ENCODE results near the gene P3H2. TPM values are rescaled to one million over a fixed set of nuclear protein-coding genes. Genes with fewer than 3 reads are reported as not detected.

The P3H2 gene
- total RNA-seq, 1 donor from 2014 or later, result 19.8 TPM

- Histone ChIP-seq H3K36me3 (ENCODE audit: control insufficient read depth in 3 of 3, insufficient read depth in 3 of 3, low read length in 3 of 3) (no peaks in the 10 kb centered on the region), H3K27me3 (ENCODE audit: control insufficient read depth in 3 of 3, insufficient read depth in 3 of 3, low read length in 3 of 3) (no peaks in the 10 kb centered on the region), H3K27ac (ENCODE audit: low read depth, low read length) (no peak overlapping the region), H3K9me3 (ENCODE audit: control insufficient read depth in 3 of 3, low read length in 3 of 3) (no peaks in the 10 kb centered on the region), H3K9ac (ENCODE audit: low read depth in 1 of 3, low read length in 3 of 3) (no peak overlapping the region), H3K4me1 (ENCODE audit: control insufficient read depth in 3 of 3, insufficient read depth in 3 of 3, low read length in 3 of 3) (peaks cover 0 to 3% (median 0%) of the 10 kb centered on the region in 3 donors), H3K4me3 (ENCODE audit: low read length in 3 of 3) (no peak overlapping the region)
Observed at GRCh38 chr3:190001426-190001825, 119.3 kb downstream of the P3H2 start.

GRCh38 chr3:190000861-190001196, 119.9 kb downstream of the P3H2 start:
- no peaks in the 10 kb centered on the region for H3K36me3 ChIP-seq (ENCODE audit: control insufficient read depth in 3 of 3, insufficient read depth in 3 of 3, low read length in 3 of 3)
- H3K27me3 ChIP-seq (ENCODE audit: control insufficient read depth in 3 of 3, insufficient read depth in 3 of 3, low read length in 3 of 3), result no peaks in the 10 kb centered on the region
- H3K9me3 ChIP-seq (ENCODE audit: control insufficient read depth in 3 of 3, low read length in 3 of 3), result no peaks in the 10 kb centered on the region
- H3K27ac ChIP-seq (ENCODE audit: low read depth, low read length), result no peak overlapping the region
- H3K9ac ChIP-seq (ENCODE audit: low read depth in 1 of 3, low read length in 3 of 3), result no peak overlapping the region
- H3K4me3 ChIP-seq (ENCODE audit: low read length in 3 of 3), result peak overlapping the region in 1 of 3 donors; percentile 34
- peaks cover 0 to 3% (median 0%) of the 10 kb centered on the region in 3 donors for H3K4me1 ChIP-seq (ENCODE audit: control insufficient read depth in 3 of 3, insufficient read depth in 3 of 3, low read length in 3 of 3)

GRCh38 chr3:190000187-190000860, 120.4 kb downstream of the P3H2 start:
- no peak overlapping the region for H3K27ac ChIP-seq (ENCODE audit: low read depth, low read length)
- H3K9me3 ChIP-seq (ENCODE audit: control insufficient read depth in 3 of 3, low read length in 3 of 3), result no peaks in the 10 kb centered on the region
- H3K4me1 ChIP-seq (ENCODE audit: control insufficient read depth in 3 of 3, insufficient read depth in 3 of 3, low read length in 3 of 3), result peaks cover 0 to 3% (median 0%) of the 10 kb centered on the region in 3 donors
- no peak overlapping the region for H3K9ac ChIP-seq (ENCODE audit: low read depth in 1 of 3, low read length in 3 of 3)
- no peaks in the 10 kb centered on the region for H3K27me3 ChIP-seq (ENCODE audit: control insufficient read depth in 3 of 3, insufficient read depth in 3 of 3, low read length in 3 of 3)
- no peak overlapping the region for H3K4me3 ChIP-seq (ENCODE audit: low read length in 3 of 3)
- no peaks in the 10 kb centered on the region for H3K36me3 ChIP-seq (ENCODE audit: control insufficient read depth in 3 of 3, insufficient read depth in 3 of 3, low read length in 3 of 3)

DNA sequence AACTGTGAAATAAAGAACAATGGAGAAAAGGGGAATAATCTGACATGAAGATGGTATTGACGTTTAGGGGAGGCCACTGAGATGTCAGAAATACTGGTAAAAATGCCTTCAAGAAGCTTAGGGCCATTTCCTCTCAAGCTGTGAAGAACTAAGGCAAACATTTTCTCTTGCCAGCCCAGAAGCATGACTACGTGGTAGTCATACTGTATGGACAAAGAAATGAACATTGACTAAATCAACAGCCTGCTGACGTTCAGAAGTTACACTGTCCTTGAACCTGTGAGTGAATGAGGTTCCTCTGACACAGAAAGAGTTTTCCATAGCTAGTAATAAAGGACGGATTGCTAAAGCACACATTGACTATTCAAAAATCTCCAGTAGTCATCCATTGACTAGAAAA, 121.0 kb downstream of the P3H2 start:
- Histone ChIP-seq H3K9ac (ENCODE audit: low read depth in 1 of 3, low read length in 3 of 3) (no peak overlapping the region), H3K27me3 (ENCODE audit: control insufficient read depth in 3 of 3, insufficient read depth in 3 of 3, low read length in 3 of 3) (no peaks in the 10 kb centered on the region), H3K9me3 (ENCODE audit: control insufficient read depth in 3 of 3, low read length in 3 of 3) (no peaks in the 10 kb centered on the region), H3K4me1 (ENCODE audit: control insufficient read depth in 3 of 3, insufficient read depth in 3 of 3, low read length in 3 of 3) (peaks cover 0 to 3% (median 0%) of the 10 kb centered on the region in 3 donors), H3K27ac (ENCODE audit: low read depth, low read length) (no peak overlapping the region), H3K36me3 (ENCODE audit: control insufficient read depth in 3 of 3, insufficient read depth in 3 of 3, low read length in 3 of 3) (no peaks in the 10 kb centered on the region), H3K4me3 (ENCODE audit: low read length in 3 of 3) (no peak overlapping the region)

GRCh38 chr3:189995129-189995528, 125.6 kb downstream of the P3H2 start:
- H3K27ac ChIP-seq (ENCODE audit: low read depth, low read length), result no peak overlapping the region
- H3K9ac ChIP-seq (ENCODE audit: low read depth in 1 of 3, low read length in 3 of 3), result no peak overlapping the region
- no peaks in the 10 kb centered on the region for H3K4me1 ChIP-seq (ENCODE audit: control insufficient read depth in 3 of 3, insufficient read depth in 3 of 3, low read length in 3 of 3)
- no peaks in the 10 kb centered on the region for H3K36me3 ChIP-seq (ENCODE audit: control insufficient read depth in 3 of 3, insufficient read depth in 3 of 3, low read length in 3 of 3)
- H3K27me3 ChIP-seq (ENCODE audit: control insufficient read depth in 3 of 3, insufficient read depth in 3 of 3, low read length in 3 of 3), result no peaks in the 10 kb centered on the region
- no peak overlapping the region for H3K4me3 ChIP-seq (ENCODE audit: low read length in 3 of 3)
- H3K9me3 ChIP-seq (ENCODE audit: control insufficient read depth in 3 of 3, low read length in 3 of 3), result no peaks in the 10 kb centered on the region

DNA sequence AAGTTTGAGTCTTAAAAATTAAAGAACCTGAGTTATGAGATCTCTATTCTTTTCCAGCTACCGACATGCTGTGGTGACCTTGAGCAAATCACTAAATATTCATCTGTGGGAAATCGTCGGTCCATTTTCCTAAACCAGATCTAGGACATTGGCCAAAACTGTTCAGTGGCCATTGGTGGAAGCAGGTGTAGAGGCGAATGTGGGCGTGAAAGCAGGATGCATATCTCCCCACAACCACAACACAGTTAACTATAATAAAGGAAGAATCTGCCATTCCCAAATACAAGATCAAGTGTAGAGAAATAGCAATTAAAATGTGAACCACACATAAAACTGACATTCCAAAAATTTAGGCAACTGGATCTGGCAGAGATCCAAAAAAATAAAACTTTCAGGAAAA, 129.9 kb downstream of the P3H2 start:
- Histone ChIP-seq H3K9me3 (ENCODE audit: control insufficient read depth in 3 of 3, low read length in 3 of 3) (no peaks in the 10 kb centered on the region), H3K9ac (ENCODE audit: low read depth in 1 of 3, low read length in 3 of 3) (no peak overlapping the region), H3K27ac (ENCODE audit: low read depth, low read length) (no peak overlapping the region), H3K36me3 (ENCODE audit: control insufficient read depth in 3 of 3, insufficient read depth in 3 of 3, low read length in 3 of 3) (no peaks in the 10 kb centered on the region), H3K4me1 (ENCODE audit: control insufficient read depth in 3 of 3, insufficient read depth in 3 of 3, low read length in 3 of 3) (no peaks in the 10 kb centered on the region), H3K27me3 (ENCODE audit: control insufficient read depth in 3 of 3, insufficient read depth in 3 of 3, low read length in 3 of 3) (no peaks in the 10 kb centered on the region), H3K4me3 (ENCODE audit: low read length in 3 of 3) (no peak overlapping the region)

GRCh38 chr3:189988854-189989253, 131.8 kb downstream of the P3H2 start:
- Histone ChIP-seq H3K4me3 (ENCODE audit: low read length in 3 of 3) (no peak overlapping the region), H3K9ac (ENCODE audit: low read depth in 1 of 3, low read length in 3 of 3) (no peak overlapping the region), H3K27me3 (ENCODE audit: control insufficient read depth in 3 of 3, insufficient read depth in 3 of 3, low read length in 3 of 3) (no peaks in the 10 kb centered on the region), H3K36me3 (ENCODE audit: control insufficient read depth in 3 of 3, insufficient read depth in 3 of 3, low read length in 3 of 3) (no peaks in the 10 kb centered on the region), H3K4me1 (ENCODE audit: control insufficient read depth in 3 of 3, insufficient read depth in 3 of 3, low read length in 3 of 3) (no peaks in the 10 kb centered on the region), H3K9me3 (ENCODE audit: control insufficient read depth in 3 of 3, low read length in 3 of 3) (no peaks in the 10 kb centered on the region), H3K27ac (ENCODE audit: low read depth, low read length) (no peak overlapping the region)

DNA sequence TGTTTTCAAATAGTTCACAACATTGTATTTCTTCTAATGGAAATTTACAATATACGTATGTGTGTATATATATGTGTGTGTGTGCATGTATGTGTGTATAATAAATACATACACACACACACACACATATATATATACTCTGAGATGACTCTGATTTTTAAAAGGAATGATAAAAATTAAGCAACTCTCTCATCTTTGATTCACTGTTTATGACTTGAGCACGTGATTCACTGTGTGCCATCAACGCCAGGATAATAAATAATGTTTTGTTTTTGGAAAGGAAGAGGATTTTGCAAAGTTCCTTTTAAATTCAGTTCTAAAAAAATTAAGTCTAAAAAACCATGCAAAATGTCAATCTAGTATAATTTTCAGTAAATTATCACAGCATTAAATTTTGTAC, 132.4 kb downstream of the P3H2 start:
- Histone ChIP-seq H3K9me3 (ENCODE audit: control insufficient read depth in 3 of 3, low read length in 3 of 3) (no peaks in the 10 kb centered on the region), H3K27ac (ENCODE audit: low read depth, low read length) (no peak overlapping the region), H3K9ac (ENCODE audit: low read depth in 1 of 3, low read length in 3 of 3) (no peak overlapping the region), H3K27me3 (ENCODE audit: control insufficient read depth in 3 of 3, insufficient read depth in 3 of 3, low read length in 3 of 3) (no peaks in the 10 kb centered on the region), H3K4me1 (ENCODE audit: control insufficient read depth in 3 of 3, insufficient read depth in 3 of 3, low read length in 3 of 3) (no peaks in the 10 kb centered on the region), H3K36me3 (ENCODE audit: control insufficient read depth in 3 of 3, insufficient read depth in 3 of 3, low read length in 3 of 3) (no peaks in the 10 kb centered on the region), H3K4me3 (ENCODE audit: low read length in 3 of 3) (no peak overlapping the region)

- Histone ChIP-seq H3K9me3 (ENCODE audit: control insufficient read depth in 3 of 3, low read length in 3 of 3) (no peaks in the 10 kb centered on the region), H3K4me1 (ENCODE audit: control insufficient read depth in 3 of 3, insufficient read depth in 3 of 3, low read length in 3 of 3) (peaks cover 2 to 14% (median 9%) of the 10 kb centered on the region in 3 donors), H3K27me3 (ENCODE audit: control insufficient read depth in 3 of 3, insufficient read depth in 3 of 3, low read length in 3 of 3) (no peaks in the 10 kb centered on the region), H3K9ac (ENCODE audit: low read depth in 1 of 3, low read length in 3 of 3) (no peak overlapping the region), H3K4me3 (ENCODE audit: low read length in 3 of 3) (no peak overlapping the region), H3K27ac (ENCODE audit: low read depth, low read length) (no peak overlapping the region), H3K36me3 (ENCODE audit: control insufficient read depth in 3 of 3, insufficient read depth in 3 of 3, low read length in 3 of 3) (no peaks in the 10 kb centered on the region)
Observed at GRCh38 chr3:189985948-189986347, 134.7 kb downstream of the P3H2 start.

DNA sequence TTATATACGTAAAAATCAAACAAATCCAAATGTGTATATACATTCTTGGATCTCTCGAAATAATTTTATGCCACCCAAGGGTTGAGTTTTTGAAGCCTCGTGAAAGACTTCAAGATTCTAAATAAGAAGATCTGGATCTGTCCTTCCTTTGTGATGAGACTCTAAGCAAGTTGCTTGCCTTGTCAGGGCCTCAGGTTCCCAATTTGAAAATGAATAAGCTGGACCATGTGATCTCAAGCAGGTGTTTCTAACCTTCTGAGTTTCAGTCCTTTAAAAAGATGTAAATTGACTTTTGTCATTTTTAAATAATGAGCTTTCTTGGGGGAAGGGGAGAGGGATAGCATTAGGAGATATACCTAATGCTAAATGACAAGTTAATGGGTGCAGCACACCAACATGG, 137.1 kb downstream of the P3H2 start:
- H3K27ac ChIP-seq (ENCODE audit: low read depth, low read length), result no peak overlapping the region

More for the DNA sequence above, 137.1 kb downstream of the P3H2 start:
- H3K9me3 ChIP-seq (ENCODE audit: control insufficient read depth in 3 of 3, low read length in 3 of 3), result no peaks in the 10 kb centered on the region
- H3K36me3 ChIP-seq (ENCODE audit: control insufficient read depth in 3 of 3, insufficient read depth in 3 of 3, low read length in 3 of 3), result no peaks in the 10 kb centered on the region
- no peak overlapping the region for H3K9ac ChIP-seq (ENCODE audit: low read depth in 1 of 3, low read length in 3 of 3)
- H3K4me3 ChIP-seq (ENCODE audit: low read length in 3 of 3), result no peak overlapping the region
- H3K4me1 ChIP-seq (ENCODE audit: control insufficient read depth in 3 of 3, insufficient read depth in 3 of 3, low read length in 3 of 3), result peaks cover 2 to 17% (median 9%) of the 10 kb centered on the region in 3 donors
- H3K27me3 ChIP-seq (ENCODE audit: control insufficient read depth in 3 of 3, insufficient read depth in 3 of 3, low read length in 3 of 3), result no peaks in the 10 kb centered on the region

Data from skeletal muscle tissue (tissue), 4 donors.